ENCODE results near the gene ACAN. TPM values are rescaled to one million over a fixed set of nuclear protein-coding genes. Genes with fewer than 3 reads are reported as not detected.
"Not testable (repeated sequence)": the region's sequence is repeated elsewhere in the genome, so short reads cannot be mapped to it uniquely, and the experiment has no call there.

ACAN gene
- polyA plus RNA-seq, 4 donors = 0.09 to 0.27 TPM; not detected in 2

GRCh38 chr15:88912500-88912921, 109.3 kb downstream of the ACAN start:
- WGBS, 3 donors = 17 to 25% (median 22%) methylated on average over 18 to 20 of the region's 20 CpGs
- H3K4me1 ChIP-seq (ENCODE audit: control insufficient read depth in 3 of 3, insufficient read depth in 2 of 3, low read depth in 1 of 3, low read length in 2 of 3) = peaks cover 0 to 4% (median 4%) of the 10 kb centered on the region in 3 donors
- no peak for FAIRE-seq
- no peaks in the 10 kb centered on the region for H3K9me3 ChIP-seq (ENCODE audit: control insufficient read depth in 2 of 2, insufficient read depth in 1 of 2, low read depth in 1 of 2, low read length in 1 of 2)
- H3K27ac ChIP-seq (ENCODE audit: low read depth in 1 of 3, low read length in 2 of 3) = peak overlapping the region in 1 of 3 donors; percentile 71
- H3K36me3 ChIP-seq (ENCODE audit: control insufficient read depth in 3 of 3, insufficient read depth in 2 of 3, low read depth in 1 of 3, low read length in 3 of 3) = peaks cover 0 to 17% (median 0%) of the 10 kb centered on the region in 3 donors
- peak in 1 of 2 donors; percentile 45 for DNase-seq
- H3K27me3 ChIP-seq (ENCODE audit: control insufficient read depth in 3 of 3, insufficient read depth in 3 of 3, low read length in 3 of 3) = no peaks in the 10 kb centered on the region
- H3K4me3 ChIP-seq (ENCODE audit: low read depth in 1 of 3, low read length in 3 of 3) = peak overlapping the region; percentile 51 to 79 (median 68)

GRCh38 chr15:88913017-88913849, 110.0 kb downstream of the ACAN start, which contains the start of gene MFGE8:
Gene MFGE8, minus strand, starts transcription at chr15:88913379. Its CDS starts 60 bp downstream, at chr15:88913319.
- no peaks in the 10 kb centered on the region for H3K27me3 ChIP-seq (ENCODE audit: control insufficient read depth in 3 of 3, insufficient read depth in 3 of 3, low read length in 3 of 3)
- peak within 1 kb of the TSS; percentile 51 to 79 (median 68) for H3K4me3 ChIP-seq (ENCODE audit: low read depth in 1 of 3, low read length in 3 of 3)
- 1 to 2% (median 1%) methylated on average over 53 to 67 of the region's 67 CpGs for WGBS, 3 donors
- peak within 1 kb of the TSS in 1 of 3 donors; percentile 74 for H3K27ac ChIP-seq (ENCODE audit: low read depth in 1 of 3, low read length in 2 of 3)
- H3K9me3 ChIP-seq (ENCODE audit: control insufficient read depth in 2 of 2, insufficient read depth in 1 of 2, low read depth in 1 of 2, low read length in 1 of 2) = no peaks in the 10 kb centered on the region
- FAIRE-seq = no peak
- peaks cover 0 to 12% (median 0%) of the 10 kb centered on the region in 3 donors for H3K36me3 ChIP-seq (ENCODE audit: control insufficient read depth in 3 of 3, insufficient read depth in 2 of 3, low read depth in 1 of 3, low read length in 3 of 3)
- peak; percentile 33 to 80 for DNase-seq
- peaks cover 0 to 4% (median 4%) of the 10 kb centered on the region in 3 donors for H3K4me1 ChIP-seq (ENCODE audit: control insufficient read depth in 3 of 3, insufficient read depth in 2 of 3, low read depth in 1 of 3, low read length in 2 of 3)

- no peaks in the 10 kb centered on the region for H3K9me3 ChIP-seq (ENCODE audit: control insufficient read depth in 2 of 2, insufficient read depth in 1 of 2, low read depth in 1 of 2, low read length in 1 of 2)
- H3K27ac ChIP-seq (ENCODE audit: low read depth in 1 of 3, low read length in 2 of 3) = no peak overlapping the region
- peaks cover 0 to 12% (median 0%) of the 10 kb centered on the region in 3 donors for H3K36me3 ChIP-seq (ENCODE audit: control insufficient read depth in 3 of 3, insufficient read depth in 2 of 3, low read depth in 1 of 3, low read length in 3 of 3)
- FAIRE-seq (no peak), DNase-seq (no peak)
- peak overlapping the region in 1 of 3 donors; percentile 51 for H3K4me3 ChIP-seq (ENCODE audit: low read depth in 1 of 3, low read length in 3 of 3)
- peaks cover 0 to 4% (median 4%) of the 10 kb centered on the region in 3 donors for H3K4me1 ChIP-seq (ENCODE audit: control insufficient read depth in 3 of 3, insufficient read depth in 2 of 3, low read depth in 1 of 3, low read length in 2 of 3)
- 65 to 75% (median 71%) methylated on average over 4 of the region's 4 CpGs for WGBS, 3 donors
- no peaks in the 10 kb centered on the region for H3K27me3 ChIP-seq (ENCODE audit: control insufficient read depth in 3 of 3, insufficient read depth in 3 of 3, low read length in 3 of 3)
Measured at GRCh38 chr15:88913850-88914169, 110.6 kb downstream of the ACAN start.

- WGBS, 3 donors = 88 to 95% (median 90%) methylated on average over 10 of the region's 10 CpGs
- H3K4me3 ChIP-seq (ENCODE audit: low read depth in 1 of 3, low read length in 3 of 3) = no peak overlapping the region
- no peak overlapping the region for H3K27ac ChIP-seq (ENCODE audit: low read depth in 1 of 3, low read length in 2 of 3)
- H3K27me3 ChIP-seq (ENCODE audit: control insufficient read depth in 3 of 3, insufficient read depth in 3 of 3, low read length in 3 of 3) = no peaks in the 10 kb centered on the region
- no peak for DNase-seq
- H3K9me3 ChIP-seq (ENCODE audit: control insufficient read depth in 2 of 2, insufficient read depth in 1 of 2, low read depth in 1 of 2, low read length in 1 of 2) = no peaks in the 10 kb centered on the region
- peaks cover 0 to 4% (median 4%) of the 10 kb centered on the region in 3 donors for H3K4me1 ChIP-seq (ENCODE audit: control insufficient read depth in 3 of 3, insufficient read depth in 2 of 3, low read depth in 1 of 3, low read length in 2 of 3)
- no peak for FAIRE-seq
- no peaks in the 10 kb centered on the region for H3K36me3 ChIP-seq (ENCODE audit: control insufficient read depth in 3 of 3, insufficient read depth in 2 of 3, low read depth in 1 of 3, low read length in 3 of 3)
Measured at GRCh38 chr15:88915354-88915753, 112.1 kb downstream of the ACAN start.

- FAIRE-seq (no peak), DNase-seq (no peak)
- WGBS, 3 donors = 52 to 78% (median 73%) methylated on average over 5 of the region's 5 CpGs
- Histone ChIP-seq H3K4me1 (ENCODE audit: control insufficient read depth in 3 of 3, insufficient read depth in 2 of 3, low read depth in 1 of 3, low read length in 2 of 3) (no peaks in the 10 kb centered on the region), H3K27me3 (ENCODE audit: control insufficient read depth in 3 of 3, insufficient read depth in 3 of 3, low read length in 3 of 3) (no peaks in the 10 kb centered on the region), H3K36me3 (ENCODE audit: control insufficient read depth in 3 of 3, insufficient read depth in 2 of 3, low read depth in 1 of 3, low read length in 3 of 3) (no peaks in the 10 kb centered on the region), H3K27ac (ENCODE audit: low read depth in 1 of 3, low read length in 2 of 3) (no peak overlapping the region), H3K4me3 (ENCODE audit: low read depth in 1 of 3, low read length in 3 of 3) (no peak overlapping the region), H3K9me3 (ENCODE audit: control insufficient read depth in 2 of 2, insufficient read depth in 1 of 2, low read depth in 1 of 2, low read length in 1 of 2) (no peaks in the 10 kb centered on the region)
Measured at GRCh38 chr15:88917760-88918159, 114.5 kb downstream of the ACAN start.

- Histone ChIP-seq H3K4me1 (ENCODE audit: control insufficient read depth in 3 of 3, insufficient read depth in 2 of 3, low read depth in 1 of 3, low read length in 2 of 3) (no peaks in the 10 kb centered on the region), H3K27me3 (ENCODE audit: control insufficient read depth in 3 of 3, insufficient read depth in 3 of 3, low read length in 3 of 3) (no peaks in the 10 kb centered on the region), H3K9me3 (ENCODE audit: control insufficient read depth in 2 of 2, insufficient read depth in 1 of 2, low read depth in 1 of 2, low read length in 1 of 2) (no peaks in the 10 kb centered on the region), H3K36me3 (ENCODE audit: control insufficient read depth in 3 of 3, insufficient read depth in 2 of 3, low read depth in 1 of 3, low read length in 3 of 3) (no peaks in the 10 kb centered on the region), H3K4me3 (ENCODE audit: low read depth in 1 of 3, low read length in 3 of 3) (no peak overlapping the region), H3K27ac (ENCODE audit: low read depth in 1 of 3, low read length in 2 of 3) (no peak overlapping the region)
- FAIRE-seq (no peak), DNase-seq (no peak)
- WGBS, 3 donors = 12 to 42% (median 15%) methylated on average over 4 of the region's 4 CpGs
Measured at GRCh38 chr15:88918738-88919137, 115.5 kb downstream of the ACAN start.

GRCh38 chr15:88920186-88920891, 117.1 kb downstream of the ACAN start:
- DNase-seq (no peak), FAIRE-seq (no peak)
- Histone ChIP-seq H3K27ac (ENCODE audit: low read depth in 1 of 3, low read length in 2 of 3) (no peak overlapping the region), H3K4me1 (ENCODE audit: control insufficient read depth in 3 of 3, insufficient read depth in 2 of 3, low read depth in 1 of 3, low read length in 2 of 3) (no peaks in the 10 kb centered on the region), H3K9me3 (ENCODE audit: control insufficient read depth in 2 of 2, insufficient read depth in 1 of 2, low read depth in 1 of 2, low read length in 1 of 2) (no peaks in the 10 kb centered on the region), H3K4me3 (ENCODE audit: low read depth in 1 of 3, low read length in 3 of 3) (no peak overlapping the region), H3K36me3 (ENCODE audit: control insufficient read depth in 3 of 3, insufficient read depth in 2 of 3, low read depth in 1 of 3, low read length in 3 of 3) (no peaks in the 10 kb centered on the region), H3K27me3 (ENCODE audit: control insufficient read depth in 3 of 3, insufficient read depth in 3 of 3, low read length in 3 of 3) (no peaks in the 10 kb centered on the region)
- 49 to 62% (median 50%) methylated on average over 9 of the region's 9 CpGs for WGBS, 3 donors

- H3K9me3 ChIP-seq (ENCODE audit: control insufficient read depth in 2 of 2, insufficient read depth in 1 of 2, low read depth in 1 of 2, low read length in 1 of 2); H3K27ac ChIP-seq (ENCODE audit: low read depth in 1 of 3, low read length in 2 of 3); H3K36me3 ChIP-seq (ENCODE audit: control insufficient read depth in 3 of 3, insufficient read depth in 2 of 3, low read depth in 1 of 3, low read length in 3 of 3); H3K4me3 ChIP-seq (ENCODE audit: low read depth in 1 of 3, low read length in 3 of 3); DNase-seq; H3K4me1 ChIP-seq (ENCODE audit: control insufficient read depth in 3 of 3, insufficient read depth in 2 of 3, low read depth in 1 of 3, low read length in 2 of 3); FAIRE-seq; H3K27me3 ChIP-seq (ENCODE audit: control insufficient read depth in 3 of 3, insufficient read depth in 3 of 3, low read length in 3 of 3): not testable (repeated sequence)
- 82 to 88% (median 87%) methylated on average over 11 to 12 of the region's 12 CpGs for WGBS, 3 donors
Measured at GRCh38 chr15:88920892-88921435, 117.7 kb downstream of the ACAN start.

All from small intestine (tissue), 7 donors.